Smooth muscle cell (in vitro differentiated cells): Measurements from ENCODE around the gene MICALL2. TPM values are rescaled to one million over a fixed set of nuclear protein-coding genes. Genes with fewer than 3 reads are reported as not detected.

Source experiments
- DNase-seq: peaks from one replicate; lab custom pipeline; 2025; ENCODE audit not compliant: unreplicated experiment; lab: John Stamatoyannopoulos, UW
- H2AFZ ChIP-seq: fragments of 200-600 bp; sonication (generic); 2 replicates; pipeline ENCODE4 v1.6.0; 2016; ENCODE audit warnings: antibody characterized with exemption, low read depth, mild to moderate bottlenecking
- H3F3A ChIP-seq: fragments of 200-600 bp; sonication (generic); 2 replicates; pipeline ENCODE4 v1.6.0; 2017; ENCODE audit warnings: antibody characterized with exemption, low read depth
- H3K27ac ChIP-seq: fragments of 200-600 bp; sonication (generic); 2 replicates; pipeline ENCODE4 v1.5.1; 2016; ENCODE audit warnings: low read depth, mild to moderate bottlenecking
- H3K27me3 ChIP-seq: fragments of 200-600 bp; sonication (generic); 2 replicates; pipeline ENCODE4 v1.6.1; 2016; ENCODE audit warnings: low read depth, mild to moderate bottlenecking
- H3K36me3 ChIP-seq: fragments of 200-600 bp; sonication (generic); 2 replicates; pipeline ENCODE4 v1.5.1; 2016; ENCODE audit warnings: low read depth
- H3K4me1 ChIP-seq: fragments of 200-600 bp; sonication (generic); 2 replicates; pipeline ENCODE4 v1.5.1; 2016; ENCODE audit warnings: low read depth
- H3K4me2 ChIP-seq: fragments of 200-600 bp; sonication (generic); 2 replicates; pipeline ENCODE4 v1.6.0; 2016; ENCODE audit warnings: mild to moderate bottlenecking
- H3K4me3 ChIP-seq: fragments of 200-600 bp; sonication (generic); 2 replicates; pipeline ENCODE4 v1.5.1; 2016; ENCODE audit warnings: mild to moderate bottlenecking
- H3K79me2 ChIP-seq: fragments of 200-600 bp; sonication (generic); 2 replicates; pipeline ENCODE4 v1.6.0; 2016; ENCODE audit warnings: low read depth, mild to moderate bottlenecking
- H3K9ac ChIP-seq: fragments of 200-600 bp; sonication (generic); 2 replicates; pipeline ENCODE4 v1.6.0; 2016; ENCODE audit warnings: low read depth
- H3K9me3 ChIP-seq: fragments of 200-600 bp; sonication (generic); replicated peaks from 2 replicates; pipeline ENCODE4 v1.5.1; 2016; ENCODE audit warnings: low read depth
- H4K20me1 ChIP-seq: fragments of 200-600 bp; sonication (generic); 2 replicates; pipeline ENCODE4 v1.6.0; 2016; ENCODE audit warnings: low read depth
- CTCF ChIP-seq: fragments of 200-600 bp; sonication (generic); IDR thresholded peaks from 2 replicates; pipeline ENCODE4 v1.5.1; 2017; ENCODE audit warnings: borderline replicate concordance, mild to moderate bottlenecking, antibody characterized with exemption; ENCODE audit not compliant: insufficient read depth, poor library complexity, severe bottlenecking
- WGBS: methylation state at CpG from one replicate; pipeline ENCODE4 v1.1.7; 2016; ENCODE audit warnings: low lambda C conversion rate; 5-methylcytosine and 5-hydroxymethylcytosine counted together
- polyA plus RNA-seq: library from polyadenylated mRNA; unstranded; fragments of >200 nt; fragmentation: Nextera tagmentation; extraction: Ambion mirVana; gene quantifications from 2 replicates; pipeline ENCODE4 v1.2.1, GENCODE V29; 2016
- total RNA-seq: library from RNA; depleted of rRNA; stranded (reverse); fragments of >200 nt; gene quantifications from 2 replicates; pipeline ENCODE4 v1.2.3, GENCODE V29; 2014

Gene MICALL2
- total and polyA plus RNA-seq, 2 experiments from 2014 or later, result 4.2 to 18.9 TPM

GRCh38 chr7:1438821-1439220, 20.4 kb downstream of the MICALL2 start:
- TF ChIP-seq CTCF, result no peak
- Histone ChIP-seq H3K36me3 (no peaks in the 10 kb centered on the region), H2AFZ (no peak overlapping the region), H4K20me1 (no peaks in the 10 kb centered on the region), H3K9me3 (no peaks in the 10 kb centered on the region), H3K4me2 (no peak overlapping the region), H3K27ac (no peak overlapping the region), H3K27me3 (no peaks in the 10 kb centered on the region), H3K4me1 (no peaks in the 10 kb centered on the region), H3K4me3 (no peak overlapping the region), H3F3A (no peaks in the 10 kb centered on the region), H3K9ac (no peak overlapping the region), H3K79me2 (no peaks in the 10 kb centered on the region)
- WGBS, result 91% methylated on average over 14 of the region's 15 CpGs
- DNase-seq, result no peak

- Histone ChIP-seq H4K20me1 (no peaks in the 10 kb centered on the region), H3K36me3 (no peaks in the 10 kb centered on the region), H3K79me2 (no peaks in the 10 kb centered on the region), H3K4me3 (no peak overlapping the region), H3K9ac (no peak overlapping the region), H3K4me1 (no peaks in the 10 kb centered on the region), H2AFZ (no peak overlapping the region), H3K27ac (no peak overlapping the region), H3F3A (no peaks in the 10 kb centered on the region), H3K27me3 (no peaks in the 10 kb centered on the region), H3K9me3 (no peaks in the 10 kb centered on the region), H3K4me2 (no peak overlapping the region)
- no peak for TF ChIP-seq CTCF
- DNase-seq, result no peak
- 96% methylated on average over 10 of the region's 10 CpGs for WGBS
Measured at GRCh38 chr7:1438208-1438607, 21.1 kb downstream of the MICALL2 start.

GRCh38 chr7:1437155-1437880, 22.0 kb downstream of the MICALL2 start:
- H3F3A ChIP-seq, result no peaks in the 10 kb centered on the region
- no peak overlapping the region for H2AFZ ChIP-seq
- no peak for TF ChIP-seq CTCF
- no peaks in the 10 kb centered on the region for H3K4me1 ChIP-seq
- no peaks in the 10 kb centered on the region for H3K27me3 ChIP-seq
- H4K20me1 ChIP-seq, result no peaks in the 10 kb centered on the region
- no peaks in the 10 kb centered on the region for H3K79me2 ChIP-seq
- no peak overlapping the region for H3K4me2 ChIP-seq
- H3K36me3 ChIP-seq, result no peaks in the 10 kb centered on the region
- 96% methylated on average over 43 of the region's 43 CpGs for WGBS
- no peak overlapping the region for H3K27ac ChIP-seq
- no peak overlapping the region for H3K4me3 ChIP-seq
- no peak for DNase-seq
- H3K9me3 ChIP-seq, result no peaks in the 10 kb centered on the region
- H3K9ac ChIP-seq, result no peak overlapping the region

GRCh38 chr7:1436608-1437007, 22.7 kb downstream of the MICALL2 start:
- H3K4me1 ChIP-seq, result no peaks in the 10 kb centered on the region
- H2AFZ ChIP-seq, result no peak overlapping the region
- H3K27me3 ChIP-seq, result no peaks in the 10 kb centered on the region
- H4K20me1 ChIP-seq, result peaks cover 4% of the 10 kb centered on the region
- no peaks in the 10 kb centered on the region for H3K79me2 ChIP-seq
- WGBS, result 97% methylated on average over 18 of the region's 20 CpGs
- no peak overlapping the region for H3K9ac ChIP-seq
- no peaks in the 10 kb centered on the region for H3K9me3 ChIP-seq
- no peak for DNase-seq
- H3K27ac ChIP-seq, result no peak overlapping the region
- H3F3A ChIP-seq, result no peaks in the 10 kb centered on the region
- H3K36me3 ChIP-seq, result no peaks in the 10 kb centered on the region
- no peak overlapping the region for H3K4me3 ChIP-seq
- no peak for TF ChIP-seq CTCF
- H3K4me2 ChIP-seq, result no peak overlapping the region
